Measurements from ENCODE around the gene PEX11G. TPM values are rescaled to one million over a fixed set of nuclear protein-coding genes. Genes with fewer than 3 reads are reported as not detected.

Gene PEX11G
- total and polyA plus RNA-seq, 10 donors = 2.3 to 9.6 (median 4.6) TPM

GRCh38 chr19:7478843-7479227 lies 10.0 kb downstream of the PEX11G start:
- no peak for DNase-seq
- H3K27me3 ChIP-seq (replicated peaks in 1 of 7) = no peaks in the 10 kb centered on the region
- peak overlapping the region in 4 of 8 donors; percentile 18 to 73 (median 70) for H3K27ac ChIP-seq
- TF ChIP-seq POLR2A (IDR thresholded peaks at IDR 0.05) (no peak), POLR2AphosphoS5 (IDR thresholded peaks at IDR 0.05) (peak in 1 of 3 donors; percentile 64), CTCF (IDR thresholded peaks at IDR 0.05 in 8 of 11, conservative IDR thresholded peaks at IDR 0.05 in 3 of 11) (no peak)
- WGBS, 5 donors = 89 to 100% (median 91%) methylated on average over 2 to 9 of the region's 9 CpGs
- no peak overlapping the region for H3K4me3 ChIP-seq
- peaks cover 0 to 30% (median 19%) of the 10 kb centered on the region in 6 donors for H3K4me1 ChIP-seq
- H3K36me3 ChIP-seq = peaks cover 0 to 9% (median 0%) of the 10 kb centered on the region in 6 donors
- intact Hi-C loops (cut with DNase I; ENCODE audit: low total_unique reads) = no loop called here
- no peaks in the 10 kb centered on the region for H3K9me3 ChIP-seq

DNA sequence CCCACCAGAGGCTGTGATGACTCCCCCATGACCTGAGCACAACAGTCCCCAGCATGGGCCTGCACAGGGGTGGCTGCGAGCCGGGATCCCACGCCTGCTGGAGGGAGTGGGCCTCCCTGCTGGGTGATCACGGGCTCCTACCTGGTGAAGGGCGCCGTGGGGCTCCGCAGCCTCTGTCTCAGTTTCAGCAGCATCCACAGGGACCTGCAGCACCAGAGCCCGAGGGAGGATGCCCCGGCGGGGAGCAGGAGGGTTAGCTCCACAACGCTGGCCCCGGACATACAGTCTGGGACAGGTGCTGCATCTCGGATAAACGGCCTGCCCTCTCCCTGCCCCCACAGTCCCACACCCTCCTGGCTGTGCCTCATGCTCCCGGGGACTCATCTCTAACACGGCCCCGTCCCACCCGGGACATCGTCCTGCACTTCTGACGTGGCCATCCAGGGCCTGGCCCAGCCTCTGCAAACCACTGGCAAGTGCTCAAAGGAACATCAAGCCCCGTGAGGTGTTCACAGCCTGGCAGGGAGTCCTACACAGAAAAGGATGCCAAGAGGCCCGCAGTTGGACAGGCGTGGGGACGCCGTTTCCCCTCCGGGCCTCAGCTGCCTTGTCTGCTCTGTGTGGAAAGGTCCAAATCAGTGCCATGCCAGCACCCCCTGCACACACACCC lies 10.5 kb downstream of the PEX11G start:
- Histone ChIP-seq H3K27ac (peak overlapping the region in 4 of 8 donors; percentile 18 to 73 (median 70)), H3K36me3 (peaks cover 0 to 9% (median 0%) of the 10 kb centered on the region in 6 donors), H3K9me3 (no peaks in the 10 kb centered on the region), H3K4me3 (no peak overlapping the region), H3K27me3 (replicated peaks in 1 of 7) (no peaks in the 10 kb centered on the region), H3K4me1 (peaks cover 0 to 30% (median 18%) of the 10 kb centered on the region in 6 donors)
- 82 to 94% (median 86%) methylated on average over 17 to 26 of the region's 26 CpGs for WGBS, 5 donors
- intact Hi-C loops (cut with DNase I; ENCODE audit: low total_unique reads) = no loop called here
- TF ChIP-seq POLR2A (IDR thresholded peaks at IDR 0.05) = no peak
- peak; percentile 42 to 82 (median 47) for TF ChIP-seq POLR2AphosphoS5 (IDR thresholded peaks at IDR 0.05)
- DNase-seq = no peak

DNA sequence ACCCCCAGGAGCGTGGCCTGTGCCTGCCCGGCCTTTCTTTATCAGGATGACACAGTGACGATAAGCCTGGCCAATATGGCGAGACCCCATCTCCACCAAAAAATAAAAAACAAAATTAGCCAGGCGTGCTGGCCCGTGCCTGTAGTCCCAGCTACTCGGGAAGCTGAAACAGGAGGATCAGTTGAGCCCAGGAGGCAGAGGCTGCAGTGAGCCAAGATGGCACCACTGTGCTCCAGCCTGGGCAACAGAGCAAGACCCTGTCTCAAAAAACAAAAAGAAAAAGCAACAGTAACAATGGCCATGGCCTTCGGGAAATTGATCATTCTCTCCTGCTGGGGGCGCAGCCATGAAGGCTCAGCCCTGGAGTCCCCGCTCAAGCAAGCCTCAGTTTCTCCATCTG lies 11.1 kb downstream of the PEX11G start:
- TF ChIP-seq POLR2AphosphoS5 (IDR thresholded peaks at IDR 0.05) (no peak), POLR2A (IDR thresholded peaks at IDR 0.05) (no peak), CTCF (IDR thresholded peaks at IDR 0.05 in 8 of 11, conservative IDR thresholded peaks at IDR 0.05 in 3 of 11) (no peak)
- Histone ChIP-seq H3K27me3 (replicated peaks in 1 of 7) (no peaks in the 10 kb centered on the region), H3K27ac (peak overlapping the region in 1 of 8 donors; percentile 70), H3K36me3 (peaks cover 0 to 14% (median 0%) of the 10 kb centered on the region in 6 donors), H3K9me3 (no peaks in the 10 kb centered on the region), H3K4me1 (peaks cover 0 to 30% (median 16%) of the 10 kb centered on the region in 6 donors), H3K4me3 (no peak overlapping the region)
- 91 to 93% (median 91%) methylated on average over 10 of the region's 10 CpGs for WGBS, 5 donors
- intact Hi-C loops (cut with DNase I; ENCODE audit: low total_unique reads) = no loop called here
- no peak for DNase-seq

DNA sequence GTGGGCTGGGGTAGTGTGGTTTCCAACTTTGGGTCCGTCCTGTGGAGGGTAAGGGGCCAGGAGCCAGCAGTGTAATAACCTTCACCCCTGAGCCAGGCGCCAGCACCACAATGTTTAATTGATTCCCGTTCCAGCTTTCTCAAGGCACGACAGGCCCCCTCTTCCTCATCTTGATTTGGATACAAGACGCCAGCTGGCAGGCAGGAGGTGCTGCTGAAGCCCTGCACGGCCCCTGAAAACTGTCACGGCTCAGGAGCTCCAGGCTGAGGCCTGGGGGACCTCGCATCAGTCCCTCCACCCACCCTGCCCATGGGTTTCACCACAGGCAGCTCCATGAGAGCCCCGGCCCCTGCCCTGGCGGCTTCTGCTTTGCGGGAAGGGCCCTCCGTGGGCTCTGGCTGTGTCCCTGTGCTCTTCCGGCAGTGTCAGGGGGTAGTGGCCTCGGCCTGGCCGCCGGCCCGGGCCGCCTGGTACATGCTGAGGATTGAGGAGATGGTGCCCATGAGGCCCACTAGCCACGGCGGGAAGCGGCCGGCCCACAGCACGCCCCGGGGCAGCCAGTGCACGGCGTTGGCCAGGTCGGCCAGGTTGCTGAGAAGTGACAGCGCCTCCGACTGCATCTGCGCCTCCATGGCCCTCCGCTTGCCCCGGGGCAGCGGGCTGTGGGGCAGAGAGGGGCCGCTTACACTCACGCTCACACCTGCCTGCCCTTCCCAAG lies 11.9 kb downstream of the PEX11G start:
- peaks cover 0 to 30% (median 16%) of the 10 kb centered on the region in 6 donors for H3K4me1 ChIP-seq
- DNase-seq = no peak
- H3K4me3 ChIP-seq = no peak overlapping the region
- no peaks in the 10 kb centered on the region for H3K9me3 ChIP-seq
- WGBS, 5 donors = 78 to 90% (median 83%) methylated on average over 9 to 35 of the region's 35 CpGs
- H3K36me3 ChIP-seq = peaks cover 0 to 23% (median 4%) of the 10 kb centered on the region in 6 donors
- intact Hi-C loops (cut with DNase I; ENCODE audit: low total_unique reads) = no loop called here
- TF ChIP-seq CTCF (IDR thresholded peaks at IDR 0.05 in 8 of 11, conservative IDR thresholded peaks at IDR 0.05 in 3 of 11) (no peak), POLR2AphosphoS5 (IDR thresholded peaks at IDR 0.05) (peak; percentile 39 to 84 (median 55)), POLR2A (IDR thresholded peaks at IDR 0.05) (no peak)
- H3K27me3 ChIP-seq (replicated peaks in 1 of 7) = no peaks in the 10 kb centered on the region
- H3K27ac ChIP-seq = peak overlapping the region in 1 of 8 donors; percentile 48

All from spleen (tissue), 11 donors.